ENCODE data around the gene TMA7.
"Not testable (repeated sequence)": the region's sequence is repeated elsewhere in the genome, so short reads cannot be mapped to it uniquely, and the experiment has no call there.

TMA7 gene

GRCh38 chr3:48470286-48470685 lies 30.2 kb downstream of the TMA7 start:
- no peak for DNase-seq

DNA sequence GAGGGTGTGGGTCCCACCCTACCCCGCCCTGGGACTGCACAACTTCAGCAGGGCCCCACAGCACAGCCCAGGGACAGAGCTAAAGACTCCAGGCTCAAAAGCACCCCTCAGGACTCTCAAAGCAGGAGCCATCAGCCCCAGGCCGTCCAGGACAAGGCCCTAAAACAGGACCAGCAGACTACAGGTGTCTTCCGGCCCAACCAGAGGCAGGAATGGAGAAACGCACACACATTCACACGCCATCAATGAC lies 32.5 kb downstream of the TMA7 start:
- DNase-seq = no peak

- DNase-seq = peak; percentile 77
Measured at GRCh38 chr3:48472923-48473616, 33.0 kb downstream of the TMA7 start.

DNA sequence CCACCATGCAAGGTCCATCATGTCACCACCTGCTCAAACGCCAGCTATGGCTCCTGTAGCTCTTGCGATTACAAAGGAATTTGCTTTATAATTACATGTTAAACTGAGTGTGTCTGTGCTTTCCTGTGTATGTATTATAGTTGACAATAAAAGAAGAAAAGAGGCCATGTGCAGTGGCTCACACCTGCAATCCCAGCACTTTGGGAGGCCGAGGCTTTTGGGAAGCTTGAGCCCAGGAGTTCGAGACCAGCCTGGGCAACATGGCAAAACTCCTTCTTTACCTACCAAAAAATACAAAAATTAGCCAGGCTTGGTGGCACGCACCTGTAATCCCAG lies 33.5 kb downstream of the TMA7 start:
- no peak for DNase-seq

GRCh38 chr3:48474031-48474430 lies 34.0 kb downstream of the TMA7 start:
- DNase-seq = not testable (repeated sequence)

DNA sequence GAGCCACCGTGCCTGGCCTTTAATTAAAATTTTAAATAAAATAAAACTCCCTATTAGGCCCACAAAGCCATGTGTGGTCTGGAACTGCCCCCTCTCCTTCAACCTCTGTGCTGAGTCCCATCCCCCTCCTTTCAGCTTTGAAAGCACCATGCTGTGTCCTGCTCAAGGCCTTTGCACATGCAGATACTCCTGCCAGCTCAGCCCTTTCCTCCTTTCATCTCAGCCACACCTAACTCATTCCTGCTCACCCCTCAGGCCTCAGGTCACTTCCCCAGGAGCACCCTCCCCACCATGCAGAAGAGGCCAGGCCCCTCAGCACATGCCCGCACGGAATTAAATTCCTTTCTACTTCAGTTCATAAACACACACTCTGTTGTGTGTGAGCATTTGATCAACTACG lies 34.6 kb downstream of the TMA7 start:
- DNase-seq = no peak

DNA sequence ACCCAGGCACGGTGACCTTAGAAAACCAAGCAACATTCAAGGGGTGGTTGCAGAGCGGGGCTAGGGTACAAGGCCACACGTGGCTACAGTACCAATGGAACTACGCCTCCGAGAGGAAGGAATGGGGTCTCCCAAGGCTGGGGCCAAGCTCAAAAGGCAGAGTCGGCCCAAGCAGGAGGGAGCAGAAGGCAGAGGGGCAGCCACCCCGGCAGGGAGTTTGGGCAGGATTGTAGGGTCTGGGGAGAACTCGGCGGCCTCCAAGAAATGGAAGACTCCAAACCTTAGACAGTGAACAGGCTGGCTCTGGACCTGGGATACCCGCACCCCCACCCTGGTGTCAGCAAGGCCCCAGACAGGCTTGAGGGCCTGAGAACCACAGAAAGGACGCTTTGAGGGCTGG lies 35.1 kb downstream of the TMA7 start:
- DNase-seq = no peak

GRCh38 chr3:48476426-48477053 lies 36.5 kb downstream of the TMA7 start:
- DNase-seq = no peak

DNA sequence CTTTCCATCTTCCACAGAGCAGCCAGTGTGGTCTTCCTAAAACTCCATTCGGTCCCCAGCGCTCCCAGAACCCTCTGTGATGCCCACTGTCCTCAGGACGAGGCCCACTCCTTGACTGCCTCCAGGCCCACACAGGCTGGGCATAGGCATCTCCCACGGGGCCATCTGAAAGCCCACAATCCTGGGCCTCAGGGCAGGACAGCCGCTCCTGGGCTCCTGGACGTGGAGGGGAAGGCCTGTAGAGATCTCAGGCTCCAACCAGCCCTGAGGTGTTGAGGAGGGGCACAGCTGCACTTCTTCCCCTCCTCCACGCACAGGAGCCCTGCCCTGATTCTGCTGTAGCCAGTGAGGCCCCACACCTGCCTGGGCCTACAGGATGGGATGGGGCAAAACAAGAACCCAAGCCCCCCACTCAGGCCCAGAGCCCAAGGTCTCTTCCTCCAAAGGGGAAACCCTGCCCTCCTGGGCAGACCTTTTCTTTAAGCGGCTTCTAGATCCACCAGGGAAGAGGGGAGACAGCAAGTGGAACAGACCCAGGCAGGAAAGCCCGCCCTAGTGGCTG lies 38.0 kb downstream of the TMA7 start:
- DNase-seq = no peak

- DNase-seq = no peak
Measured at GRCh38 chr3:48478626-48479555, 38.8 kb downstream of the TMA7 start.

GRCh38 chr3:48480891-48481290 lies 40.8 kb downstream of the TMA7 start:
- not testable (repeated sequence) for DNase-seq

DNA sequence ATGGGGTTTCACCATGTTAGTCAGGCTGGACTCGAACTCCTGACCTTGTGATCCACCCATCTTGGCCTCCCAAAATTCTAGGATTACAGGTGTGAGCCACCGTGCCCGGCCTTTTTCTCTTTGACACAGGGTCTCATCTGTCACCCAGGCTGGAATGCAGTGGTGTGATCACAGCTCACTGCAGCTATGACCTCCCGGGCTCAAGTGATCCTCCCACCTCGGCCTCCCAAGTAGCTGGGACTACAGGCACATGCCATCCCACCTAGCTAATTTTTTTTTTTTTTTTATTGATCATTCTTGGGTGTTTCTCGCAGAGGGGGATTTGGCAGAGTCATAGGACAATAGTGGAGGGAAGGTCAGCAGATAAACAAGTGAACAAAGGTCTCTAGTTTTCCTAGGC lies 42.8 kb downstream of the TMA7 start:
- DNase-seq = not testable (repeated sequence)

DNA sequence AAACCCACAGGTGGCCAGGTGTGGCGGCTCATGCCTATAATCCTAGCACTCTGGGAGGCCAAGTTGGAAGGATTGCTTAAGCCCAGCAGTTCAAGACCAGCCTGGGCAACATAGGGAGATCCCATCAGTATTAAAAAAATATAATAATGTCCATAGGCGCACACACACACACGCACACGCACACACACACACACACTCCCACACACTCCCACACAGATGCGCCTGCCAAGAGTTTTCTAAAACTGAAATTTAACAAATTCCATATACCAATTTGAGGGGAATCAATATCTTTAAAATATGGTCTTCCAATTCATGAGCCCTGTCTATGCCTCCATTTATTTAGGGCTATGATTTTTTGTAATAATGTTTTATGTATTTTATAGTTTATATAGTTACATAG lies 46.9 kb downstream of the TMA7 start:
- DNase-seq = no peak

DNA sequence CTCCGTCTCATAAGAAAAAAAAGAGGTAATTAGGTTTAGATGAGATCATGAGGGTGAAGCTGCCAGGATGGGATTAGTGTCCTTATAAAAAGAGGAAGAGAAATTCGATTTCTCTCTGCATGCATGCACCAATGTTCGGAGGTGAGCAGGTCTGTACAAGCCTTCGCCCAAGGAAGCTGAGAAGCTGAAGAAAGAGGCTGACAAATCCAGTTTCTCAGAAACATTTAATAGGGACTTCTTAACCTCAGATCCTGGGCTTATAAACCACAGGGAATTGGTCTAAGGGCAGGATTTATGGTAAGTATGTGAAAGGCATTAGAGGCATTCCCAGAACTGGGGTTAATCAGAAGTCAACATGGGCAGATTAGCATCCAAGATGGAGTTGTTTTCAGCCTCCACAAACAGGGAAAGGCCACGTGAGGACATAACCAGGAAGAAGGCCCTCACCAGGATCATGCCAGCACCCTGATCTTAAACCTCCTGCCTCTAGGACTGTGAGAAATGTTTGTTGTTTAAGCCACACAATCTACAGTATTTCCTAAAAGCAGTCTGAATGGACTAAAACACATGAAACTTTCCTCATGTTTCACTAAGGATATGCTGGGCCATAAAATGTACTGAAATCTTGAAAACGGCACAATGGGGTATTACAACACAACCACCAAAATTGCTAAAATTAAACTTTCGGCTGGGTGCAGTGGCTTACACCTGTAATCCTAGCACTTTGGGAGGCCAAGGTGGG lies 52.6 kb downstream of the TMA7 start:
- DNase-seq = no peak

DNA sequence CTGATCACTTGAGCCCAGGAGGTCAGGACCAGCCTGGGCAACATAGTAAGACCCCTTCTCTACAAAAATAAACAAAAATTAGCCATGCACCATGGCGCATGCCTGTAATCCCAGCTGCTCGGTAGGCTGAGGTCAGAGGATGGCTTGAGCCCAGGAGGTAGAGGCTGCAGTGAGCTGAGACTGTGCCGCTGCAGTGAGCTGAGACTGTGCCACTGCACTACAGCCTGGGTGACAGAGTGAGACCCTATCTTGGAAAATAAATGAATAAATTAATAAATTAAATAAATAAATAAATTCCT lies 53.1 kb downstream of the TMA7 start:
- DNase-seq = no peak
